Measurements from ENCODE around the gene HSPA4.
"Not testable (repeated sequence)": the region's sequence is repeated elsewhere in the genome, so short reads cannot be mapped to it uniquely, and the experiment has no call there.

HSPA4 gene

GRCh38 chr5:133050521-133050920 lies 1.3 kb upstream of the HSPA4 start:
- no peak for DNase-seq (ENCODE audit: low spot score)

GRCh38 chr5:133051061-133051541 lies 712 bp upstream of the HSPA4 start:
- DNase-seq (ENCODE audit: low spot score): peak; percentile 33

GRCh38 chr5:133052317-133053175 lies 733 bp downstream of the HSPA4 start:
- DNase-seq (ENCODE audit: low spot score): peak; percentile 73

- no peak for DNase-seq (ENCODE audit: low spot score)
Measured at GRCh38 chr5:133053448-133053847, 1.6 kb downstream of the HSPA4 start.

- no peak for DNase-seq (ENCODE audit: low spot score)
Measured at GRCh38 chr5:133054697-133055471, 3.1 kb downstream of the HSPA4 start.

GRCh38 chr5:133056891-133057290 lies 5.1 kb downstream of the HSPA4 start:
- DNase-seq (ENCODE audit: low spot score): no peak

- DNase-seq (ENCODE audit: low spot score): no peak
Measured at GRCh38 chr5:133059621-133060020, 7.8 kb downstream of the HSPA4 start.

- no peak for DNase-seq (ENCODE audit: low spot score)
Measured at GRCh38 chr5:133062276-133062675, 10.5 kb downstream of the HSPA4 start.

- DNase-seq (ENCODE audit: low spot score): no peak
Measured at GRCh38 chr5:133063965-133064364, 12.2 kb downstream of the HSPA4 start.

GRCh38 chr5:133065471-133065870 lies 13.7 kb downstream of the HSPA4 start:
- DNase-seq (ENCODE audit: low spot score): no peak

- DNase-seq (ENCODE audit: low spot score): no peak
Measured at GRCh38 chr5:133066045-133066444, 14.2 kb downstream of the HSPA4 start.

GRCh38 chr5:133072021-133072420 lies 20.2 kb downstream of the HSPA4 start:
- no peak for DNase-seq (ENCODE audit: low spot score)

GRCh38 chr5:133075572-133076536 lies 24.0 kb downstream of the HSPA4 start:
- no peak for DNase-seq (ENCODE audit: low spot score)

GRCh38 chr5:133079048-133079447 lies 27.2 kb downstream of the HSPA4 start:
- no peak for DNase-seq (ENCODE audit: low spot score)

- no peak for DNase-seq (ENCODE audit: low spot score)
Measured at GRCh38 chr5:133081036-133081435, 29.2 kb downstream of the HSPA4 start.

GRCh38 chr5:133081703-133082102 lies 29.9 kb downstream of the HSPA4 start:
- DNase-seq (ENCODE audit: low spot score): no peak

- no peak for DNase-seq (ENCODE audit: low spot score)
Measured at GRCh38 chr5:133082128-133082527, 30.3 kb downstream of the HSPA4 start.

- DNase-seq (ENCODE audit: low spot score): no peak
Measured at GRCh38 chr5:133083901-133084300, 32.1 kb downstream of the HSPA4 start.

GRCh38 chr5:133085171-133085570 lies 33.4 kb downstream of the HSPA4 start:
- DNase-seq (ENCODE audit: low spot score): not testable (repeated sequence)

GRCh38 chr5:133086366-133086875 lies 34.6 kb downstream of the HSPA4 start:
- no peak for DNase-seq (ENCODE audit: low spot score)

GRCh38 chr5:133088064-133088463 lies 36.3 kb downstream of the HSPA4 start:
- no peak for DNase-seq (ENCODE audit: low spot score)

- no peak for DNase-seq (ENCODE audit: low spot score)
Measured at GRCh38 chr5:133091034-133091433, 39.2 kb downstream of the HSPA4 start.

All from kidney capillary endothelial cell (primary cell).